ENCODE measurements around the gene SERTAD3.
A peak's percentile ranks its signal among the peaks of the same experiment; 100 is the strongest.
"Not testable (repeated sequence)": the region's sequence is repeated elsewhere in the genome, so short reads cannot be mapped to it uniquely, and the experiment has no call there.

Gene SERTAD3, protein sequence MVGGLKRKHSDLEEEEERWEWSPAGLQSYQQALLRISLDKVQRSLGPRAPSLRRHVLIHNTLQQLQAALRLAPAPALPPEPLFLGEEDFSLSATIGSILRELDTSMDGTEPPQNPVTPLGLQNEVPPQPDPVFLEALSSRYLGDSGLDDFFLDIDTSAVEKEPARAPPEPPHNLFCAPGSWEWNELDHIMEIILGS

DNA sequence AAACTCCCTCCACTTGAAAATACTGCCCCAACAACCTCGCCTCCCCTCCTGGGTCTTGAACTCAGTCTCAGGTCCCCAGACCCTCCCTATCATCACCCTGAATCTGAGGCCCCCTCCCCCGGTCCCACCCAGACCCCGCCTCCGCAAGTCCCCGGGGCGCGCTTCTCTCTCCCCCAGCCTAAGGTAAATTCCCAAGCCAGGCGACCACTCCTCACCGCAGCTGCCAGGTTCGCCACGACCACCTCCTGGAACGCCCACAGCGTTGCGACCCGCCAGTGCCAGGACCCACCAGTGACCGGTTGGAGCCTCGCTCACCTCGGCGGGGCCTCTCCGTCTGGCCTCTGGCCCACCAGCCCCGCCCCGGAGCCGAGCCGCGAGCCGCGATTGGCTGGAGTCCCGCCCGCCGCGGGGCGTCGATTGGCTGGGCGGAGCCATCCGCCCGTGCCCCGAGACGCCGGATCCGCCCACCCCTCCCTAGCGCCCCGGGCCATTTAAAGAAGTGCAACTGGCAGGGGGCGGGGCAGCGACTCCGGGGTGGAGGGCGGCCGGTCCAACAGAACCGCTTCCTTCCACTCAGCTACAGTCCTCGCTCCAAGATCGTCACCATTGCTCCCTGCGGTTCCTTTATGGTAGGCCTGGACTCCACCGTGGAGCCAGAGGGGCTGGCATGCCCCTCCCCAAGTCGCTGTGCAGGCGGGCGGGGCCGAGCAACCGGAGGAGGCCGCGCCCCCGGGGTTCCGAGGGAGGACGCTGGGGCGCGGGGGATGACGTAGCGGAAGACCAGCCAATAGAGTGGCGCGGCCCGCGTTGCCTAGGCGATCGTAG lies at the start of gene SERTAD3:
TSS of gene SERTAD3 (minus strand) at position 336 of the 825 bp plus-strand sequence. CDS start 2,255 bp downstream, outside the sequence.
- peak; percentile 87 for DNase-seq

DNA sequence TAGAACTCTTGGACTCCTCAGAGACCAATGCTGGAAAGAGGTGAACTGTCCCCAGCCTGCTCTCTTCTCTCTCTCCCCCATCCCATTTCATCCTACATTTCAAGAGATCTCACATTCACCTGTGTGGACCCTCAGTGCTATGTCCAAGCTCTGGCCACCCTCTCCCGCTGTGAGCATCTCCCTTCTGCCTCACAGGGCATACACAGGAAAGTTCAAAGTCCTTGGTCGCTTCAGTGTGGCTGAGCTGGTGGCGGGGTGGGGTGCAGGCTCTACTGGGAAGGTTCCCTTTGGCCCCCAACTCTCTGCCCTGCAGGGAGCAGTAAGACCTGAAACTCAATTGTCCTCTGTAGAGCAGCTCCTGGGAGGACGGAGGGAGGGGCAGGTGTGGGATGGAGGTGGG lies 49.6 kb upstream of the SERTAD3 start:
- no peak for DNase-seq

DNA sequence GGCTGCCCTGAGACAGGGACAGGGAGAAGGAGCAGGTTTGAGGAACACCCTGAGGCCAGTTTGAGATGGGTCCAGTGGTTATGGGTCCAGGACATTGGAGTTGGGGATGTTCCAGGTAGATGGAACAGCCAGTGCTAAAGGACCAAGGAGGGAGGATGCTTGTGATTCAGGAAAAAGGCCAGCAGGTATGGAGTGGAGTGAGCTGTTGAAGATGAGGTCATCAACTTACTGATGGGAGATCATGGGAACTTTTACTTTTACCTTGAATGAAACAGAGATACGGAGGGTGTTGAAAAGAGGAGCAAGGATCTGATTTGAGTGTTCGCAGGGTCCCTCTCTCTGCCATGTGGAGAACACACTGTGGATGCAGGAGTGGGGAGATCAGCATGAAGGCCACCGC lies 48.1 kb upstream of the SERTAD3 start:
- DNase-seq, result no peak

DNA sequence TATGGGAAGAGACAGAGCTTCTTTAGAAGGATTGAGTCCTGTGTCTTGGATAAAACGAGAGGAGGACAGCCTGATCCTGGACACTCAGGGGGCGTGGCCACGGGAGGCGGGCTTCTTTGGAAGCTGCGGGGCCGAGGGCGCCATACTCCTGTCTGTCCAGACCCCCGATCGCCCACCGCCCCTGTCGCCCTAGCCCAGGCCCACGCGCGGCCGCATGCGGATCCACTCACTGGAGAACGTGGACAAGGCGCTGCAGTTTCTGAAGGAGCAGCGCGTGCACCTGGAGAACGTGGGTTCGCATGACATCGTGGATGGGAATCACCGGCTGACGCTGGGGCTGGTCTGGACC lies 45.7 kb upstream of the SERTAD3 start:
- DNase-seq, result no peak

DNA sequence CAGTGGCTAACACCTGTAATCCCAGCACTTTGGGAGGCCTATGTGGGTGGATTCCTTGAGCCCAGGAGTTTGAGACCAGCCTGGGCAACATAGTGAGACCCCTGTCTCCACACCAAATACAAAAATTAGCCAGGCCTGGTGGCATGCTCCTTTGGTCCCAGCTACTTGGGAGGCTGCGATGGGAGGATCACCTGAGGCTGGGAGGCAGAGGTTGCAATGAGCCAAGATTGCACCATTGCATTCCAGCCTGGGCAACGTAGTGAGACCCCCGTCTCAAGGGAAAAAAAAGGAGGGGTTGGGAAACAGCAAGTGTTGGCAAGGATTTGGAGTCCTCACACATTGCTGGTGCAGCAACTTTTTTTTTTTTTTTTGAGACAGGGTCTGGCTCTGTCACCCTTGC lies 41.9 kb upstream of the SERTAD3 start:
- DNase-seq, result no peak

DNA sequence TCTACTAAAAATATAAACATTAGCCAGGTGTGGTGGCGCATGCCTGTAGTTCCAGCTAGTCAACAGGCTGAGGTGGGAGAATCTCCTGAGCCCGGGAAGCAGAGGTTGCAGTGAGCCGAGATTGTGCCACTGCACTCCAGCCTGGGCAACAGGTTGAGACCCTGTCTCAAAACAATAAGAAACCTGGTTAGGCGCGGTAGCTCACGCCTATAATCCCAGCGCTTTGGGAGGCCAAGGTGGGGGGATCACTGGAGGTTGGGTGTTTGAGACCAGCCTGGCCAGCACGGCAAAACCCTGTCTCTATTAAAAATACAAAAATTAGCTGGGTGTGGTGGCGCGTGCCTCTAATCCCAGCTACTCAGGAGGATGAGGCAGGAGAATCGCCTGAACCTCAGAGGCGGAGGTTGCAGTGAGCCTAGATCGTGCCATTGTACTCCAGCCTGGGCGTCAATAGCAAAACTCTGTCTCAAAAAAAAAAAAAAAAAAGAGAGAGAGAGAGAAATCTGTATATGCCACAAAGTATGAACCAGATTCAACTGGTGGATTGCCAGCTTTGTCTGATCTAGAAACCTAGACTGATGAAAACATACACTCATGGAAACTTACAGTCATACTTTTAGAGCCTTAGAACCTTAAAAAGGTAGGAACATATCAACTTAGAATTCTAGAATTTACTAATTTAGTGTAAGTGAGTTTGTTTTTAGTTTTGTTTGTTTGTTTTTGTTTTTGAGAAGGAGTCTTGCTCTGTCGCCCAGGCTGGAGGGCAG lies 31.9 kb upstream of the SERTAD3 start:
- DNase-seq, result not testable (repeated sequence)

DNA sequence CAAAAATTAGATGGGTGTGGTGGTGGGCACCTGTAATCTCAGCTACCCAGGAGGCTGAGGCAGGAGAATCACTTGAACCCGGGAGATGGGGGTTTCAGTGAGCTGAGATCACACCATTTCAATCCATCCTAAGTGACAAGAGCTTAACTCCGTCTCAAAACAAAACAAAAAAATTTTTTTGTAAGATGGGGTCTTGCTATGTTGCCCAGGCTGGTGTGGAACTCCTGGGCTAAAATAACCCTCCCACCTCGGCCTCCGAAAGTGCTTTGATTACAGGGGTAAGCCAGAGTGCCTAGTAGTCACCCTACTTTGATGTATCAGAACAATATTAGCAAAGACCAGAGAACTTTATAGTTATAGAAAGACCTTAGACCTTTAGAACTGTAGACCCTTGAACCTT lies 30.6 kb upstream of the SERTAD3 start:
- DNase-seq, result no peak

DNA sequence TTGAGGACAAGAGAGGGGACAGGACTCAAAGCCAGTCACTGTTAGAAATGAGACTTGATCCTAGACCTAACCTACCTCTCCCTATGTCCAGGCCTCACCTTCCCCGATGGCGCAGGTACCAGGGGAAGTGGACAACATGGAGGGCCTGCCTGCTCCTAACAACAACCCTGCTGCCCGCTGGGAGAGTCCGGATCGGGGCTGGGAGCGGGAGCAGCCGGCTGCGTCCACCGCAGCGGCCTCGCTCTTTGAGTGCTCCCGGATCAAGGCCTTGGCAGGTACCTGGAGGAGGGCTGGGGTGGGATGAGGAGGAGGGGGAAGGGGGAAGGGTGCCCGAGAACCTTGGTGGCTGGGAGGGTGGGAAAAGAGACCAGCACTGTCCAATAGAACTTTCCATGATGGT lies 28.4 kb upstream of the SERTAD3 start:
- no peak for DNase-seq

DNA sequence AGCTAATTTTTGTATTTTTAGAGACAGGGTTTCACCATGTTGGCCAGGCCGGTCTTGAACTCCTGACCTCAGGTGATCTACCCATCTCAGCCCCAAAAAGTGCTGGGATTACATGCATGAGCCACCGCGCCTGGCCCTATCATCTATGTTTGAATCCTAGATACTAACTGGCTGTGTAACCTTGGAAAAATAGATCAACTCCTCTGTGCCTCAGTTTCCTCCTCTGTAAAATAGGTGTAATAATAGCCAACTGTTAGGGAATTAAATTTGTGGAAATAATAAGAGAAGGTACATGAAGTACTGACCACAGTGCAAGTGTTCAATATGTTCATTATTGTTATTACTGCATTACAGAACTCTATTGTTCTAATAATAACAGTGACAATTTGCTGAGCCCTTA lies 27.0 kb upstream of the SERTAD3 start:
- DNase-seq, result no peak

DNA sequence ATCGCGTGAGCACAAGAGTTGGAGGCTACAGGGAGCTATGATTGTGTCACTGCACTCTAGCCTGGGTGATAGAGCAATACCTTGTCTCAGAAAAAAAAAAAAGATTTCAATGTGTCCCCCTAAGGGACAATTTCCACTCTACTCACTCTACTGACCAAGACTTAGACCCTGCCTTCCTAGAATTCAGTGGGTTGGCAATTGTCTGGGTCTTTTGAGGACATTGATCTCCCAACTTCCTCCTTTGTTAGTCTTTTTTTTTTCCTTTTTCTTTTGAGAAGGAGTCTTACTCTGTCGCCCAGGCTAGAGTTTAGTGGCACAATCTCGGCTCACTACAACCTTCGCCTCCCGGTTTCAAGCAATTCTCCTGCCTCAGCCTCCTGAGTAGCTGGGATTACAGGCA lies 24.9 kb upstream of the SERTAD3 start:
- DNase-seq, result no peak

DNA sequence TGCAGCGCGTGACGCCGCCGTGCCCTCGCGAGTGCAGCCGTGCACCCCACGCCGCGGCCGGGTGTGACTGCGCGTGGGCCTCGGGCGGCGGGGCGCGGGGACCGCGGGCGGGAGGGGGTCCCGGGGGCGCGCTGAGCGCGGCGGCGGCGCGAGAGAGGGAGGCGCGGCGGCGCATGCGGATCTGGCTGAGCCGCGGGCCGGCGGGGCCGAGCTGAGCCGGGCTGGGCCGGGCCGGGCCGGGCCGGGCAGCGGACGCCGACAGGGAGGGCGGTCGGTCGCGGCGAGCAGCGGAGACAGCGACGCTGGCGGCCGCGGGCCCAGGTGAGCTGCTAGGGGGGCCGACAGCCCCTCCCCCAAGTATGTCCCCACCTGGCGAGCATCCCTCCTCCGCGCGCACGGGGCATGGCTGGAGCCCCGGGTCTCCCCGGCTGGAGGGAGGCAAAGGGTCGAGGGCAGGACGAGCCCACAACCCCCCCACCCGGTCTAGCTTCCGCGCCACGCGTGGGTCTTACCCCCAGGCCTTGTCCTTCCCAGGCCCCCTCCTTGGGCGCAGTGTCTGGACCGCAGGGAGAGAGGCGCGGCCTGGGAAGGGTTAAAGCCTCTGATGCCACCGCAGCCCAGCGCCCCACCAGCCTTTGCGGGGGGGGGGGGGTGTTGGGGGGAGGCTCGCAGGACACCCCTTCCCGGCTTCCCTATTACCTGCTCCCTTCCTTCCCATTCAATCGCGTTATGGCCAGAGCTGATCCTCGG lies 23.0 kb upstream of the SERTAD3 start, which contains the start of gene SPTBN4:
TSS of gene SPTBN4 (plus strand) at position 17 of the 750 bp plus-strand sequence. CDS start 5,621 bp downstream, outside the sequence.
- no peak for DNase-seq

DNA sequence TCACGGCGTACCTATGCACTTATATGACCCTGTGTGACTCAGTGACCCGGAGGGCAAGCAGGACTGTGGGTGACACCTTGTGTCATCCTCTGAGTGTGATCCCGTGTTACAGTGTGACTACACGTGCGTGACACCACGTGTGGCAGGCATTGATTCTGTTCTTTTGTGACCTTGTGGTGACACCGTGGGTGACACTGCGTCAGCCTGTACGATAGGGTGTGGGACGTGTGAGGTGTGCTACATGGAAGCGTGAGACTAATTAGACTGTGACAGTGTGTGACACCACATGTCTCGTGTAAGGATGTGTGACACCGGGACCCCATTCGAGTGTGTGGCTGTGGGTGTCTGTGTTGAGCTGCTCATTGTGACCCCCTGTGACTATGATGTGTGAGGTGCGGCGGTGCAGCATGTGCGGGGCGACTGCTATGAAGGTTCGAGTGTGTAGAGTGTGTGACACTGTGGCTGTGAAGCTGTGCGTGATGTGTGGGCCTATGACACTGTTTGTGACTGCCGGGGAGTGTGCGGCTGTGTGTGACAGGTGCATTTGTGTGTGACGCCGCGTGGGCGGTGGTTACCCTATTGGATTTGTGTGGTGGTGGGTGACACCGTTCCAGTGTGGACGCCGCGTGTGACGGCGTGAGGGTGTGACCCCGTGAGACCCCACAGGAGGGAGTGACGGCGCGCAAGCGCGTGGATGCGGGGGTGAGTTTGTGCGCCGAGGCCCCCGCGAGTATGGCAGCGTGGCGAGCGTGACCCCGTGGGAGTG lies 22.3 kb upstream of the SERTAD3 start:
- no peak for DNase-seq

DNA sequence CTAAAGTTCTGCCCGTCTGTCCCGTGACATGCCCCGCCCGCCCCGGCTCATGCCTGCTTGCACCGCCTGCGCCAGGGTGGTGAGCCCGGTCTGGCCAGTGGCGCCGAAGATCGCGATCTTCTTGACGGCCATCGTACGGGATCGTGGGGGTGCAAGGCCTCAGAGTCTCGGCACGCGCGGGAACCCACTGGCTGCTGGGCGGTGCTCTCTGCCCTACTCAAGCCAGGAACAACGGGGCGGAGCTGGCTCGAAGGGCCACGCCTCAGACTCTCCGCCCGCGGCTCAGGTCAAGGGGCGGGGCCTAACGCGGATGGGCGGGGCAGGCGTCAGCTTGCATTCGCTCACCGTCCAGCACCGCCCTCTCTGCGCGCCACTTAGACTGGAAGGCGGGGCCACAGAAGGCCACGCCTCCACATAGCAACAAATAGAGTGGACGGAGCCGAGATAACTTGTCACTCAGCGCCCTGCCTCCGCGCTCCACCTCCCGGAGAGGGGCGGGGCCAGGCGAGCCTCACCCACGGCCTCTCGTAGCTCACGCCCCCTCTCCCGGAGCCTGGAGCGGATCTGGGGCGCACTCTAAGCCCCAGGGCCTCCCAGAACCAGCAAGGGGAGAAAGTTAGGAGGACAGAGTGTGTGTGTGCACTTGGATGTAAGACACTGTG lies 21.6 kb upstream of the SERTAD3 start, which contains the start of gene BLVRB:
TSS of gene BLVRB (minus strand) at position 189 of the 662 bp plus-strand sequence. CDS start at position 132, 57 bp downstream.
- DNase-seq, result peak; percentile 77

DNA sequence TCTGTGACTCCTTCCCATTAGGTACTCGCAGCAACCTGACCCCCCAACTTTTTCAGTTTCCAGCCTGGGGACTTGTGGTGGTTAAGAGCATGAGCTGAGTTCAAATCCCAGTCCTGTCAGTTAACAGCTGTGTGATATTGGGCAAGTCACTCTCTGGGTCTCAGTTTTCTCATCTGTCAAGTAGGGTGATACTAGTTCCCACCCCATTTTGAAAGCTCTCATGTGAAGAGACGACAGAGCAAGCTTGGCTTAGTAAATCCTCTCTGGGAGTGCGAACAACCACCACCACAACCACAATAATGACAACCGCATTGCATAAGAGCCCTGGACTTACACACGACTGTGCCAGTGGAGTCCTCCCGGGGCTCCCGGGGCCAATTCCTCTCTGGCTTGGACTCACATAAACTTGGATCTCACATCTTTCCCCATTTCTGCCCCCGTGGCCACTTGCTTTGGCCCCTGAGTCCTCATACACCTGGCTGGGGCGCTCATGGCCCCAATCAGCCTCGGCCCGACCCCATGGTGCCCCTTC lies 21.0 kb upstream of the SERTAD3 start:
- DNase-seq, result no peak

DNA sequence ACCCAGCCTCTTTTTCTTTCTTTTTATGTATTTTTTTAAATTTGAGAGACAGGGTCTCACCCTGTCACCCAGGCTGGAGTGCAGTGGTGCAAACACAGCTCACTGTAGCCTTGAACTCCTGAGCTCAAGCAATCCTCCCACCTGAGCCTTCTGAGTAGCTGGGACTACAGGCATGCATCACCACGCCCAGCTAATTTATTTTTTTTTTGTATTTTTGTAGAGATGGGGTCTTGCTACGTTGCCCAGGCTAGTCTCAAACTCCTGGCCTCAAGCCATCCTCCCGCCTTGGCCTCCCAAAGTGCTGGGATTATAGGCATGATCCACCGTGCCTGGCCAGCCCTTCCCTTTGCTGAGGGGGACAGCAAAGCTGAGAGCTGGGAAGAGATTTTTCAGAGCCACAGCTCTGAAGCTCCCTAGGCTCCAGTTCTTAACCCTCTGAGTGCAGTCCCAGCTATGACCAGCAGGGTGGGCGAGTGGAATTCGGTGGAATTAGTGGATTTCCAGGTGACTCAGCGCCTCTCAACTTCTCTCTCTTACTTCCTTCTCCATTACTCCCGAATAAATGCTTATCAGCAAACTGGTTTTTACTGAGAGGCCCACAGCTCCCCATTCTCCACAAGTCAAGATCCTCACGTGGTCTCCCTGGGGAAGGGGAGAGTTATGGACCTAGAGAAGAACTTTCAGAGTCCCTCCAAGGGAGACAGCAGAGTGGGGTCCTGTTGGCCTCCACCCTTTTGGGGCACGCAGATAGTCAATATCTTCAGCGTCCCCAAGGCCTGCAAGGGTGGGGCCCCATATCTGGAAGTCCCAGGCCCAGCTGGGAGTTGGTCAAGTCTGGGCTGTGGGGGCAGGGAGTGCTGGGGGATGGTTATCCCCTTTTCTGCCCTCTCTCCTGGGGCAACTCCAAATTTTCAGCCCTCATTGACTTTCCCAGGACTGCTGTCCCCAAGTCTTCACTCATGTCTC lies 20.2 kb upstream of the SERTAD3 start:
- peak; percentile 2 for DNase-seq

DNA sequence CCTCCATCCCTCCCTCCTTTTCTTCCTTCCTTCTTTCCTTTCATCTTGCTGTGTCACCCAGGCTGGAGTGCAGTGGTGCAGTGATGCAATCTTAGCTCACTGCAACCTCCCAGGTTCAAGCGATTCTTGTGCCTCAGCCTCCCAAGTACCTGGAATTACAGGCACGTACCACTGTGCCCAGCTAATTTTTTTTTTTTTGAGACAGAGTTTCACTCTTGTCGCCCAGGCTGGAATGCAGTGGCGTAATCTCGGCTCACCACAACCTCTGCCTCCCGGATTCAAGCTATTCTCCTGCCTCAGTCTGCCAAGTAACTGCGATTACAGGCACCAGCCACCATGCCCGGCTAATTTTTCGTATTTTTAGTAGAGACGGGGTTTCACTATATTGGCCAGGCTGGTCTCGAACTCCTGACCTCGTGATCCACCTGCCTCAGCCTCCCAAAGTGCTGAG lies 19.5 kb upstream of the SERTAD3 start:
- DNase-seq, result not testable (repeated sequence)

DNA sequence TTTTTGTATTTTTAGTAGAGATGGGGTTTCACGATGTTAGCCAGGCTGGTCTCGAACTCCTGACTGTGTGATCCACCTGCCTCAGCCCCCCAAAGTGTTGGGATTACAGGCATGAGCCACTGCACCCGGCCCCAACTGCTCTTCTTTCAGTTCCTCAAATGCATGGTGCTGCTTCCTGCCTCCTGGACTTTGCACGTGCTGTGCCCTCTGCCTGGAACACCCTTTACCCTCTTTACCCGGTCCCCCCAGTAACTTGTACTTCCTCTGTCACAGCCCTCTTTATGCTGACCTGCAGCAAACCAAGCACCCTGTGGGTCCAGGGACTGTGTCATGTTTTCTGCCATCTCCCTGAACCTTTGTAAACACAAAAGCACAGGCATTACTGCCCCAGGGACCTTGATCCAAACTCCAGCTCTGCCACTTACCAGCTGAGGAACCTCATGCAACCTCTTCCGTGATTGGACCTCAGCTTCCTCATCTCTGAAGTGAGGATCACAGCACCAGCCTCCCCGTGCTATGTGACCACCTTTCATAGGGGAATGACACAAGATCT lies 17.6 kb upstream of the SERTAD3 start:
- no peak for DNase-seq

DNA sequence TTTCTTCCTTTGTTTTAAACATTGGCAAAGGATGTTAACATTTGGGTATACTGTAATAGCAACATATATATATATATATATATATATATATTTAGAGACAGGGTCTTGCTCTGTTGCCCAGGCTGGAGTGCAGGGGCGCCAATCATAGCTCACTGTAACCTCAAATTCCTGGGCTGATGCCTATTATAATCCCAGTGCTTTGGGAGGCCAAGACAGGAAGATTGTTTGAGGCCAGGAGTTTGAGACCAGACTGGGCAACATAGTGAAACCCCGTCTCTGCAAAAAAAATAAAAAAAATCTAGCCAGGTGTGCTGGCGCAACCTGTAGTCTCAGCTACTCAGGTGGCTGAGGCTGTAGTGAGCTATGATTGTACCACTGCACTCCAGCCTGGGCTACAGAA lies 16.1 kb upstream of the SERTAD3 start:
- DNase-seq, result no peak

DNA sequence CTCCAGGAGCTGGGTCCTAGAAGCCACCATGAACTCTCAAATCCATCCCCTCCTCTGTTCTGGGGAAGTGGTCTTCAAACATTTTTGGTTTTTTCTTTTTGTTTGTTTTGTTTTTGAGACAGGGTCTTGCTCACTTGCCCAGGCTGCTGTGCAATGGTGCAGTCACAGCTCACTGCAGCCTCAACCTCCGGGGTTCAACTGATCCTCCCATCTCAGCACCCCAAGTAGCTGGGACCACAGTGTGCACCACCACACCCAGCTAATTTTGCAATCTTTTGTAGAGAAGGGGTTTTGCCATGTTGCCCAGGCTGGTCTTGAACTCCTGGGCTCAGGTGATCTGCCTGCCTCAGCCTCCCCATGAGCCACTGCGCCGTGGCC lies 14.5 kb upstream of the SERTAD3 start:
- no peak for DNase-seq

All from NCI-H2081 treated with DMSO at 0.1 percent for 48 hours (cell line).